HepG2 (cell line): ENCODE measurements around the gene NOS1. TPM values are rescaled to one million over a fixed set of nuclear protein-coding genes. Genes with fewer than 3 reads are reported as not detected.

Source experiments
- ATAC-seq: fragments of 200-7000 bp; cut with Tn5 transposase; 3 replicates; pipeline ENCODE4 v1.9.1; 2020; ENCODE audit warnings: mild to moderate bottlenecking, moderate library complexity
- BruUV-seq: library from RNA; stranded (reverse); fragments of 400-500 nt; replicated peaks from 2 replicates; lab custom pipeline; 2021; lab: Mats Ljungman, UMichigan
- CTCF ChIA-PET: fragments of 300-600 bp; formaldehyde crosslinking; extraction: SDS; loops from one replicate; lab custom pipeline; 2021; ENCODE audit warnings: low total read pairs, inconsistent platforms, low intra/inter-chr PET ratio; lab: Yijun Ruan, JAX
- POLR2A ChIA-PET: fragments of 350-600 bp; sonication (Branson Sonifier 250); formaldehyde crosslinking; loops from one replicate; lab custom pipeline; 2020; ENCODE audit warnings: antibody characterized with exemption, inconsistent platforms; lab: Yijun Ruan, JAX
- DNase-seq: peaks from one replicate; pipeline ENCODE4 v3.0.0-alpha.2; 2015; ENCODE audit warnings: low spot score
- FAIRE-seq: peaks from 3 replicates; lab custom pipeline; 2011; peaks lifted over from hg19 to GRCh38; lab: Jason Lieb, UNC
- H2AFZ ChIP-seq: one replicate; pipeline ENCODE4 v1.6.1; 2011; ENCODE audit warnings: low read length, inconsistent platforms
- H3K27ac ChIP-seq: fragments of 300-600 bp; 3 replicates; pipeline ENCODE4 v1.8.0; 2011; ENCODE audit warnings: mixed run types, mild to moderate bottlenecking, mixed read lengths, low read length, inconsistent platforms; ENCODE audit not compliant: insufficient read depth; ENCODE audit errors: extremely low read length
- H3K27me3 ChIP-seq, 2 experiments: fragments of 200-600 bp in 1 of 2; 2 replicates in 1 of 2; 3 replicates in 1 of 2; pipeline versions ENCODE4 v1.6.0 to v1.8.0; 2011; ENCODE audit warnings: low read length in 2 of 2, mild to moderate bottlenecking in 2 of 2, moderate library complexity in 2 of 2, inconsistent platforms in 1 of 2; ENCODE audit not compliant: insufficient read depth in 2 of 2, control insufficient read depth in 1 of 2
- H3K36me3 ChIP-seq, 2 experiments: fragments of 200-600 bp in 1 of 2; replicated peaks in 1 of 2; 2 replicates in 1 of 2; 3 replicates in 1 of 2; pipeline versions ENCODE4 v1.5.1 to v1.8.0; 2011; ENCODE audit warnings: low read length in 2 of 2, inconsistent platforms in 1 of 2; ENCODE audit not compliant: insufficient read depth in 2 of 2, control insufficient read depth in 1 of 2
- H3K4me1 ChIP-seq: 2 replicates; pipeline ENCODE4 v1.5.1; 2012; ENCODE audit warnings: low read length, inconsistent platforms; ENCODE audit not compliant: insufficient read depth
- H3K4me2 ChIP-seq: 2 replicates; pipeline ENCODE4 v1.6.0; 2011; ENCODE audit warnings: low read depth, low read length, inconsistent platforms
- H3K4me3 ChIP-seq, 3 experiments: fragments of 200-600 bp in 1 of 3; sonication (generic), shearing (Covaris generic) in 1 of 3; replicated peaks in 1 of 3; 2 replicates each; pipeline ENCODE4 v1.5.1; 2011 to 2016; ENCODE audit warnings: low read length in 3 of 3, inconsistent platforms in 2 of 3, low read depth in 2 of 3, mild to moderate bottlenecking in 2 of 3, control low read depth in 1 of 3, mixed read lengths in 1 of 3; ENCODE audit not compliant: insufficient read depth in 1 of 3
- H3K79me2 ChIP-seq: one replicate; pipeline ENCODE4 v1.6.1; 2011; ENCODE audit warnings: low read length, inconsistent platforms; ENCODE audit not compliant: insufficient read depth
- H3K9ac ChIP-seq: 2 replicates; pipeline ENCODE4 v1.6.0; 2011; ENCODE audit warnings: mild to moderate bottlenecking, low read depth, low read length, inconsistent platforms; ENCODE audit not compliant: insufficient read depth
- H3K9me3 ChIP-seq: 2 replicates; pipeline ENCODE4 v1.5.1; 2012; ENCODE audit warnings: mild to moderate bottlenecking, low read length
- H4K20me1 ChIP-seq: 2 replicates; pipeline ENCODE4 v1.6.0; 2011; ENCODE audit warnings: inconsistent platforms, mild to moderate bottlenecking, low read length, moderate library complexity; ENCODE audit not compliant: insufficient read depth
- AFF4 ChIP-seq: sonication (generic); formaldehyde crosslinking; IDR thresholded peaks from 2 replicates; pipeline ENCODE4 v1.4.0; 2020; ENCODE audit warnings: missing genetic modification reagents
- ATF1 ChIP-seq: IDR thresholded peaks from 2 replicates; pipeline ENCODE4 v1.6.1; 2016; ENCODE audit warnings: mild to moderate bottlenecking, control low read depth
- GATAD1 ChIP-seq: IDR thresholded peaks from 2 replicates; pipeline ENCODE4 v1.6.1; 2016; ENCODE audit warnings: missing genetic modification reagents, missing compliant biosample characterization
- GLMP ChIP-seq: sonication (generic); formaldehyde crosslinking; IDR thresholded peaks from 2 replicates; pipeline ENCODE4 v1.9.0; 2021; ENCODE audit warnings: missing genetic modification reagents, mild to moderate bottlenecking, borderline replicate concordance
- PRDM15 ChIP-seq: sonication (generic); formaldehyde crosslinking; IDR thresholded peaks from 2 replicates; pipeline ENCODE4 v1.4.0; 2020; ENCODE audit warnings: missing genetic modification reagents
- ZFX ChIP-seq: sonication (generic); formaldehyde crosslinking; IDR thresholded peaks from 2 replicates; pipeline ENCODE4 v1.4.0; 2020; ENCODE audit warnings: mild to moderate bottlenecking, low read depth, missing genetic modification reagents, moderate library complexity
- ZKSCAN1 ChIP-seq: fragments of 150-350 bp; IDR thresholded peaks from 2 replicates; pipeline ENCODE4 v1.6.1; 2014; ENCODE audit warnings: low read length
- ZNF143 ChIP-seq: sonication (generic); formaldehyde crosslinking; IDR thresholded peaks from 2 replicates; pipeline ENCODE4 v1.4.0; 2020; ENCODE audit warnings: missing genetic modification reagents
- ZNF18 ChIP-seq: sonication (generic); formaldehyde crosslinking; IDR thresholded peaks from 2 replicates; pipeline ENCODE4 v1.8.0; 2022; ENCODE audit warnings: mild to moderate bottlenecking, missing genetic modification reagents; ENCODE audit not compliant: insufficient replicate concordance
- ZNF260 ChIP-seq: sonication (generic); formaldehyde crosslinking; IDR thresholded peaks from 2 replicates; pipeline ENCODE4 v1.4.0; 2020; ENCODE audit warnings: missing genetic modification reagents, low read depth, mild to moderate bottlenecking, borderline replicate concordance
- ZNF432 ChIP-seq: sonication (generic); formaldehyde crosslinking; IDR thresholded peaks from 2 replicates; pipeline ENCODE4 v1.5.0; 2020; ENCODE audit warnings: missing genetic modification reagents, mild to moderate bottlenecking, borderline replicate concordance
- ZNF704 ChIP-seq: sonication (generic); formaldehyde crosslinking; IDR thresholded peaks from 2 replicates; pipeline ENCODE4 v1.8.1; 2023; ENCODE audit warnings: mild to moderate bottlenecking, inconsistent platforms, moderate library complexity, missing genetic modification reagents, borderline replicate concordance
- ZSCAN31 ChIP-seq: sonication (generic); formaldehyde crosslinking; IDR thresholded peaks from 2 replicates; pipeline ENCODE4 v1.5.0; 2020; ENCODE audit warnings: low read depth, mild to moderate bottlenecking, missing genetic modification reagents
- WGBS: methylation state at CpG from one replicate; pipeline ENCODE4 v1.1.6; 2017; ENCODE audit warnings: low lambda C conversion rate; 5-methylcytosine and 5-hydroxymethylcytosine counted together
- in situ Hi-C: cut with HindIII; loops from 2 replicates; pipeline ENCODE4 v1.10.0; 2017; ENCODE audit warnings: low pct_unique_long_range_greater_than_20kb; ENCODE audit not compliant: extremely low pct_ligation_motif_present
- intact Hi-C: fragments of 100-400 bp; cut with micrococcal nuclease; formaldehyde crosslinking; loops from one replicate; pipeline ENCODE4 v1.10.0; 2022; ENCODE audit not compliant: unreplicated experiment
- polyA plus RNA-seq, 8 experiments: library from polyadenylated mRNA; depleted of rRNA in 3 of 8; stranded (reverse) in 7 of 8; unstranded in 1 of 8; fragments of >200 nt; fragmentation: Illumina TruSeq in 4 of 8; extraction: Trizol in 4 of 8; gene quantifications; 2 replicates each; pipeline versions ENCODE4 v1.2.1 to v1.2.3, GENCODE V29; 2011 to 2016; ENCODE audit warnings: low read depth in 4 of 8, missing spikeins in 1 of 8, mixed read lengths in 1 of 8; ENCODE audit not compliant: insufficient read depth in 1 of 8
- total RNA-seq, 5 experiments: library from RNA; depleted of rRNA; stranded (reverse); fragments of >200 nt; fragmentation: Illumina TruSeq; extraction: Trizol; gene quantifications; 2 replicates each; pipeline ENCODE4 v1.2.3, GENCODE V29; 2016; ENCODE audit warnings: low read depth in 1 of 5

NOS1 gene
- total and polyA plus RNA-seq, 2 of the 13 experiments (the other 11 are each of a cell fraction or from before 2014, with no cell fraction given), result not detected

GRCh38 chr12:117284140-117284539 is 77.3 kb downstream of the NOS1 start:
- Histone ChIP-seq H3K9me3 (no peaks in the 10 kb centered on the region), H3K9ac (no peak overlapping the region), H3K4me3 (no peak overlapping the region), H3K27ac (no peak overlapping the region), H3K27me3 (peaks cover 0 to 22% of the 10 kb centered on the region in 2 experiments; a peak in 1 of 5 replicates), H3K4me2 (no peak overlapping the region), H2AFZ (no peak overlapping the region), H4K20me1 (no peaks in the 10 kb centered on the region), H3K36me3 (no peaks in the 10 kb centered on the region), H3K4me1 (no peaks in the 10 kb centered on the region), H3K79me2 (no peaks in the 10 kb centered on the region)
- intact Hi-C loops, result no loop called here
- DNase-seq (no peak), ATAC-seq (no peak), FAIRE-seq (no peak)
- in situ Hi-C loops, result no loop called here
- ChIA-PET CTCF (no interaction called here), POLR2A (no interaction called here)
- no TSS peak for BruUV-seq
- 52% methylated on average over 2 of the region's 9 CpGs for WGBS
- TF ChIP-seq GLMP (CRISPR knock-in tag), result no peak
- TF ChIP-seq ZFX (CRISPR knock-in tag), result no peak
- no peak for TF ChIP-seq ZNF704
- TF ChIP-seq ZNF260 (CRISPR knock-in tag), result no peak
- no peak for TF ChIP-seq ZSCAN31
- TF ChIP-seq AFF4 (CRISPR knock-in tag), result no peak
- TF ChIP-seq ATF1 (CRISPR knock-in tag), result no peak
- no peak for TF ChIP-seq ZKSCAN1
- TF ChIP-seq GATAD1 (CRISPR knock-in tag), result no peak
- TF ChIP-seq ZNF18 (CRISPR knock-in tag), result no peak
- no peak for TF ChIP-seq PRDM15 (CRISPR knock-in tag)
- no peak for TF ChIP-seq ZNF143
- no peak for TF ChIP-seq ZNF432 (CRISPR knock-in tag)
